ENCODE data around the gene VAMP7. TPM values are rescaled to one million over a fixed set of nuclear protein-coding genes. Genes with fewer than 3 reads are reported as not detected.
A peak's percentile ranks its signal among the peaks of the same experiment; 100 is the strongest.

The VAMP7 gene
- total and polyA plus RNA-seq, 9 of the 15 experiments (the other 6 are each of a cell fraction or from before 2014, with no cell fraction given): 38.4 to 100 (median 67.7) TPM

DNA sequence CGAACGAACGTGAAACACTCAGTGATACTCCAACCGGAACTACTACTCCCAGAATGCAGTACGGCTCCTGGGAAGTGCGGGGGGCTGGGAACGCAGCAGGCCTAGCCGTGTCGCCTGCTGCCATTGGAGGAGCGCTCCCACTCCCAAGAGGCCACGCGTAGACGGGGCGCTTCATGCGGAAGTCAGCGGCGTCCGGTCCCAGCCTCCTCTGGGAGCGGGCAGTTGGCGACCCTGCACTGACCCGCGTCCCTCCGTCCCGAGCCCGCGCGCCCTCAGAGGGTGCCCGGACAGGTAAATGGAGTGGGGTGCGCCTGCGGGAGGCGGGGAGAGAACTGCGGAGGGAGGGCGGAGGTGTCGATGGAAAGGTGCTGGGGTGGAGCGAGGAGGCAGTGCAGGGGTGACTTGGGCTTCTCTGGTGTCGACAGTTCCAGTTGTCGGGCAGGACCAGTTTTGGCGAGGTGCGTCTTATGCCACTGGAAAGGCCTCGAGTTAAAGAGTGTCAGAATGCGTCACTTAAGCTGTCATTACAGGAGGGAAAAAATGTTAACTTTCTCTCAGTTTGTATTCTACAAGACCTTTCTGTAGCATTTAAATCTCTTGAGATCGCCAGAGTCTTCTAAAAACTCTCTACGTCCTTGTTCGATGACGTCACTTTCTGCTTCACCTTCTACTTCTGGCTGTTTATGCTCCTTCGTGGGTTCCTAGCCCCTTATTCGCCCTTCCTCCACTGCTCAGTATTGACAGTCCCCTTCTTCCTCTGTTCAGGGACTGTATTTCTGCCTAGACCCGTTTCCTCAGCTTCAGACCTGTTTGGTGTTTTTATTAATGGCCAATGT, at the start of gene VAMP7 (continued):
- no peak for TF ChIP-seq RAD51 (IDR thresholded peaks at IDR 0.05; ENCODE audit: borderline replicate concordance, low read depth)
- TF ChIP-seq MYBL2 (IDR thresholded peaks at IDR 0.05; ENCODE audit: low read depth): peak; percentile 71; the same call in 1 of the 2 replicates
- no peak for TF ChIP-seq MYBL2 (CRISPR knock-in tag; IDR thresholded peaks at IDR 0.05; ENCODE audit: borderline replicate concordance)
- TF ChIP-seq SMAD3 (CRISPR knock-in tag; conservative IDR thresholded peaks at IDR 0.05): no peak
- TF ChIP-seq GATA2 (CRISPR knock-in tag; IDR thresholded peaks at IDR 0.05): no peak
- no peak for TF ChIP-seq KDM1A (IDR thresholded peaks at IDR 0.05)
- no peak for TF ChIP-seq ZKSCAN3 (CRISPR knock-in tag; IDR thresholded peaks at IDR 0.05)
- TF ChIP-seq, protein P1, sequence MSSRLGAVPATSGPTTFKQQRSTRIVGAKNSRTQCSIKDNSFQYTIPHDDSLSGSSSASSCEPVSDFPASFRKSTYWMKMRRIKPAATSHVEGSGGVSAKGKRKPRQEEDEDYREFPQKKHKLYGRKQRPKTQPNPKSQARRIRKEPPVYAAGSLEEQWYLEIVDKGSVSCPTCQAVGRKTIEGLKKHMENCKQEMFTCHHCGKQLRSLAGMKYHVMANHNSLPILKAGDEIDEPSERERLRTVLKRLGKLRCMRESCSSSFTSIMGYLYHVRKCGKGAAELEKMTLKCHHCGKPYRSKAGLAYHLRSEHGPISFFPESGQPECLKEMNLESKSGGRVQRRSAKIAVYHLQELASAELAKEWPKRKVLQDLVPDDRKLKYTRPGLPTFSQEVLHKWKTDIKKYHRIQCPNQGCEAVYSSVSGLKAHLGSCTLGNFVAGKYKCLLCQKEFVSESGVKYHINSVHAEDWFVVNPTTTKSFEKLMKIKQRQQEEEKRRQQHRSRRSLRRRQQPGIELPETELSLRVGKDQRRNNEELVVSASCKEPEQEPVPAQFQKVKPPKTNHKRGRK (tag; IDR thresholded peaks at IDR 0.05): no peak
- no peak for TF ChIP-seq KDM2B (CRISPR knock-in tag; IDR thresholded peaks at IDR 0.05)
- TF ChIP-seq ZNF583 (CRISPR knock-in tag; IDR thresholded peaks at IDR 0.05): no peak
- TF ChIP-seq, protein P2, sequence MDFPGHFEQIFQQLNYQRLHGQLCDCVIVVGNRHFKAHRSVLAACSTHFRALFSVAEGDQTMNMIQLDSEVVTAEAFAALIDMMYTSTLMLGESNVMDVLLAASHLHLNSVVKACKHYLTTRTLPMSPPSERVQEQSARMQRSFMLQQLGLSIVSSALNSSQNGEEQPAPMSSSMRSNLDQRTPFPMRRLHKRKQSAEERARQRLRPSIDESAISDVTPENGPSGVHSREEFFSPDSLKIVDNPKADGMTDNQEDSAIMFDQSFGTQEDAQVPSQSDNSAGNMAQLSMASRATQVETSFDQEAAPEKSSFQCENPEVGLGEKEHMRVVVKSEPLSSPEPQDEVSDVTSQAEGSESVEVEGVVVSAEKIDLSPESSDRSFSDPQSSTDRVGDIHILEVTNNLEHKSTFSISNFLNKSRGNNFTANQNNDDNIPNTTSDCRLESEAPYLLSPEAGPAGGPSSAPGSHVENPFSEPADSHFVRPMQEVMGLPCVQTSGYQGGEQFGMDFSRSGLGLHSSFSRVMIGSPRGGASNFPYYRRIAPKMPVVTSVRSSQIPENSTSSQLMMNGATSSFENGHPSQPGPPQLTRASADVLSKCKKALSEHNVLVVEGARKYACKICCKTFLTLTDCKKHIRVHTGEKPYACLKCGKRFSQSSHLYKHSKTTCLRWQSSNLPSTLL (IDR thresholded peaks at IDR 0.05): no peak
- TF ChIP-seq ZNF41 (CRISPR knock-in tag; conservative IDR thresholded peaks at IDR 0.05): no peak
- 0 out of 2 replicates have a peak, but pooled peaks have one; percentile 5 for TF ChIP-seq THRB (CRISPR knock-in tag; conservative IDR thresholded peaks at IDR 0.05)
- TF ChIP-seq PRMT5 (CRISPR knock-in tag; IDR thresholded peaks at IDR 0.05): no peak
- TF ChIP-seq C11orf30 (IDR thresholded peaks at IDR 0.05; ENCODE audit: low read depth): peak; percentile 83
- TF ChIP-seq PRPF4 (IDR thresholded peaks at IDR 0.05; ENCODE audit: insufficient read depth, low read depth, low read length, poor library complexity, severe bottlenecking): no peak
